Liver (tissue), 9 donors: Measurements from ENCODE around the gene FRMD4A. TPM values are rescaled to one million over a fixed set of nuclear protein-coding genes. Genes with fewer than 3 reads are reported as not detected.

Experiments used
- DNase-seq: peaks from one replicate; pipeline ENCODE4 v3.0.0-alpha.2; 2017; ENCODE audit warnings: low spot score
- H3K27ac ChIP-seq, 2 donors: one replicate each; pipeline ENCODE4 v1.7.0; 2013; ENCODE audit warnings: inconsistent platforms in 2 of 2, low read length in 2 of 2, control low read depth in 1 of 2, low read depth in 1 of 2, mild to moderate bottlenecking in 1 of 2
- H3K27me3 ChIP-seq, 4 donors: one replicate each; pipeline versions ENCODE4 v1.6.1 to v1.7.0; 2013; ENCODE audit warnings: low read length in 3 of 4, inconsistent platforms in 1 of 4, mild to moderate bottlenecking in 1 of 4, moderate library complexity in 1 of 4; ENCODE audit not compliant: control insufficient read depth in 4 of 4, insufficient read depth in 4 of 4
- H3K36me3 ChIP-seq, 4 donors: one replicate each; pipeline versions ENCODE4 v1.6.1 to v1.7.0; 2013; ENCODE audit warnings: low read length in 3 of 4, mild to moderate bottlenecking in 3 of 4, low read depth in 1 of 4, moderate library complexity in 1 of 4; ENCODE audit not compliant: control insufficient read depth in 4 of 4, insufficient read depth in 3 of 4
- H3K4me1 ChIP-seq, 4 donors: one replicate each; pipeline versions ENCODE4 v1.6.1 to v1.7.0; 2013; ENCODE audit warnings: low read length in 3 of 4, mild to moderate bottlenecking in 3 of 4, moderate library complexity in 1 of 4; ENCODE audit not compliant: control insufficient read depth in 4 of 4, insufficient read depth in 4 of 4
- H3K4me3 ChIP-seq, 3 donors: one replicate each; pipeline versions ENCODE4 v1.6.1 to v1.7.0; 2013; ENCODE audit warnings: low read length in 3 of 3, control low read depth in 1 of 3, low read depth in 1 of 3, mild to moderate bottlenecking in 1 of 3
- H3K9ac ChIP-seq, 2 donors: one replicate each; pipeline ENCODE4 v1.7.0; 2013; ENCODE audit warnings: low read length in 2 of 2, mild to moderate bottlenecking in 2 of 2, moderate library complexity in 2 of 2, control low read depth in 1 of 2, low read depth in 1 of 2
- H3K9me3 ChIP-seq, 4 donors: one replicate each; pipeline versions ENCODE4 v1.6.1 to v1.7.0; 2013; ENCODE audit warnings: low read length in 3 of 4; ENCODE audit not compliant: control insufficient read depth in 4 of 4
- ATF3 ChIP-seq: IDR thresholded peaks from 2 replicates; pipeline ENCODE4 v1.6.1; 2016; ENCODE audit warnings: antibody characterized with exemption
- CTCF ChIP-seq: fragments of 150-350 bp; IDR thresholded peaks from 2 replicates; pipeline ENCODE4 v1.5.1; 2017; ENCODE audit warnings: improper control_type of control experiment, low read depth, low read length; ENCODE audit not compliant: missing input control
- EGR1 ChIP-seq, 2 donors: IDR thresholded peaks; 2 replicates each; pipeline ENCODE4 v1.6.1; 2016 to 2018; ENCODE audit warnings: antibody characterized with exemption in 2 of 2, low read depth in 2 of 2
- FOXA1 ChIP-seq: IDR thresholded peaks from 2 replicates; pipeline ENCODE4 v1.6.1; 2016; ENCODE audit warnings: antibody characterized with exemption
- FOXA2 ChIP-seq: IDR thresholded peaks from 2 replicates; pipeline ENCODE4 v1.6.1; 2016; ENCODE audit warnings: antibody characterized with exemption
- GABPA ChIP-seq, 2 donors: IDR thresholded peaks in 1 of 2; conservative IDR thresholded peaks in 1 of 2; 2 replicates each; pipeline ENCODE4 v1.6.1; 2016; ENCODE audit warnings: antibody characterized with exemption in 2 of 2, mild to moderate bottlenecking in 1 of 2, moderate library complexity in 1 of 2
- HNF4A ChIP-seq, 2 donors: conservative IDR thresholded peaks; 2 replicates each; pipeline ENCODE4 v1.6.1; 2016; ENCODE audit warnings: antibody characterized with exemption in 2 of 2, mild to moderate bottlenecking in 2 of 2
- HNF4G ChIP-seq: IDR thresholded peaks from 2 replicates; pipeline ENCODE4 v1.6.1; 2016; ENCODE audit warnings: antibody characterized with exemption
- JUND ChIP-seq, 2 donors: IDR thresholded peaks; 2 replicates each; pipeline ENCODE4 v1.6.1; 2016; ENCODE audit warnings: antibody characterized with exemption in 2 of 2
- MAX ChIP-seq: IDR thresholded peaks from 2 replicates; pipeline ENCODE4 v1.6.1; 2016; ENCODE audit warnings: antibody characterized with exemption
- NR2F2 ChIP-seq: IDR thresholded peaks from 2 replicates; pipeline ENCODE4 v1.6.1; 2016; ENCODE audit warnings: antibody characterized with exemption
- RAD21 ChIP-seq, 2 donors: IDR thresholded peaks; 2 replicates each; pipeline ENCODE4 v1.6.1; 2016; ENCODE audit warnings: antibody characterized with exemption in 2 of 2, mild to moderate bottlenecking in 2 of 2
- REST ChIP-seq: IDR thresholded peaks from 2 replicates; pipeline ENCODE4 v1.6.1; 2016; ENCODE audit warnings: antibody characterized with exemption, mild to moderate bottlenecking
- RXRA ChIP-seq, 2 donors: IDR thresholded peaks; 2 replicates each; pipeline ENCODE4 v1.6.1; 2017 to 2018; ENCODE audit warnings: antibody characterized with exemption in 2 of 2, mild to moderate bottlenecking in 1 of 2
- SP1 ChIP-seq: IDR thresholded peaks from 2 replicates; pipeline ENCODE4 v1.6.1; 2018; ENCODE audit warnings: antibody characterized with exemption, mild to moderate bottlenecking
- TAF1 ChIP-seq: conservative IDR thresholded peaks from 2 replicates; pipeline ENCODE4 v1.6.1; 2016; ENCODE audit warnings: antibody characterized with exemption, mild to moderate bottlenecking
- YY1 ChIP-seq: IDR thresholded peaks from 2 replicates; pipeline ENCODE4 v1.6.1; 2016; ENCODE audit warnings: antibody characterized with exemption, mild to moderate bottlenecking
- WGBS: extraction: QIAGEN DNeasy Blood & Tissue Kit; methylation state at CpG from one replicate; pipeline ENCODE4 v1.1.7; 2013; 5-methylcytosine and 5-hydroxymethylcytosine counted together
- polyA plus RNA-seq, 2 donors: library from polyadenylated mRNA; stranded (reverse) in 1 of 2; unstranded in 1 of 2; fragments of 200-250 nt in 1 of 2; fragments of >200 nt in 1 of 2; fragmentation: Nextera tagmentation in 1 of 2; extraction: Ambion mirVana in 1 of 2; gene quantifications; one replicate each; pipeline versions ENCODE4 v1.2.1 to v1.2.3, GENCODE V29; 2013 to 2015
- total RNA-seq, 2 donors: library from RNA; depleted of rRNA; stranded (reverse); fragments of >200 nt; gene quantifications; one replicate each; pipeline ENCODE4 v1.2.3, GENCODE V29; 2014
- donor health status: healthy.
- donor health status: healthy.
- donor health status: healthy.
- donor health status: healthy.
- donor health status: healthy.

Gene FRMD4A
- total and polyA plus RNA-seq, 4 donors: 8.2 to 34.3 (median 13.1) TPM

GRCh38 chr10:14016011-14016536 is 314.6 kb downstream of the FRMD4A start:
- Histone ChIP-seq H3K27me3 (no peaks in the 10 kb centered on the region), H3K9me3 (peaks cover 0 to 6% (median 0%) of the 10 kb centered on the region in 4 donors), H3K36me3 (no peaks in the 10 kb centered on the region), H3K4me3 (no peak overlapping the region), H3K9ac (no peak overlapping the region), H3K27ac (no peak overlapping the region), H3K4me1 (peaks cover 0 to 1% (median 0%) of the 10 kb centered on the region in 4 donors)
- TF ChIP-seq RAD21 (IDR thresholded peaks at IDR 0.05) (peak in 1 of 2 donors; percentile 42), NR2F2 (no peak), RXRA (IDR thresholded peaks at IDR 0.05) (no peak)
- WGBS: 60% methylated on average over 8 of the region's 8 CpGs
- no peak for DNase-seq

- no peak for DNase-seq
- TF ChIP-seq GABPA (IDR thresholded peaks at IDR 0.05 in 1 of 2, conservative IDR thresholded peaks at IDR 0.05 in 1 of 2): no peak
- no peak for TF ChIP-seq MAX
- no peak for TF ChIP-seq REST
- no peak for TF ChIP-seq YY1
- no peak for TF ChIP-seq FOXA1
- 92% methylated on average over 5 of the region's 5 CpGs for WGBS
Measured at GRCh38 chr10:14014423-14014822, 316.3 kb downstream of the FRMD4A start.

GRCh38 chr10:14010769-14011574 is 319.8 kb downstream of the FRMD4A start:
- Histone ChIP-seq H3K36me3 (no peaks in the 10 kb centered on the region), H3K9ac (no peak overlapping the region), H3K9me3 (no peaks in the 10 kb centered on the region), H3K27ac (no peak overlapping the region), H3K27me3 (no peaks in the 10 kb centered on the region), H3K4me1 (peaks cover 0 to 1% (median 0%) of the 10 kb centered on the region in 4 donors), H3K4me3 (no peak overlapping the region)
- WGBS: 63% methylated on average over 5 of the region's 5 CpGs
- no peak for DNase-seq
- TF ChIP-seq HNF4G (no peak), JUND (IDR thresholded peaks at IDR 0.05) (no peak), NR2F2 (no peak), TAF1 (no peak), ATF3 (no peak), SP1 (no peak), RXRA (IDR thresholded peaks at IDR 0.05) (no peak), YY1 (no peak), FOXA1 (no peak), CTCF (no peak), FOXA2 (no peak), GABPA (IDR thresholded peaks at IDR 0.05 in 1 of 2, conservative IDR thresholded peaks at IDR 0.05 in 1 of 2) (no peak), EGR1 (IDR thresholded peaks at IDR 0.05; ENCODE audit: low read depth in 2 of 2) (no peak), HNF4A (conservative IDR thresholded peaks at IDR 0.05) (no peak), RAD21 (IDR thresholded peaks at IDR 0.05) (no peak), MAX (no peak)

More at GRCh38 chr10:14014423-14014822, 316.3 kb downstream of the FRMD4A start:
- no peak overlapping the region for H3K27ac ChIP-seq
- no peak overlapping the region for H3K4me3 ChIP-seq
- peaks cover 0 to 1% (median 0%) of the 10 kb centered on the region in 4 donors for H3K4me1 ChIP-seq
- H3K9me3 ChIP-seq: peaks cover 0 to 6% (median 0%) of the 10 kb centered on the region in 4 donors
- no peak overlapping the region for H3K9ac ChIP-seq
- H3K36me3 ChIP-seq: no peaks in the 10 kb centered on the region
- no peaks in the 10 kb centered on the region for H3K27me3 ChIP-seq
